ENCODE measurements around the gene PDZK1IP1.

PDZK1IP1 gene

GRCh38 chr1:47222476-47222875, 32.6 kb upstream of the PDZK1IP1 start:
- Histone ChIP-seq H3K27me3 (peaks cover 0 to 69% of the 10 kb centered on the region in 2 donors), H3K36me3 (no peaks in the 10 kb centered on the region), H3K4me3 (no peak overlapping the region), H3K4me1 (peaks cover 3 to 16% (median 15%) of the 10 kb centered on the region in 4 donors), H3K27ac (no peak overlapping the region), H3K9me3 (no peaks in the 10 kb centered on the region)
- TF ChIP-seq, protein P1, sequence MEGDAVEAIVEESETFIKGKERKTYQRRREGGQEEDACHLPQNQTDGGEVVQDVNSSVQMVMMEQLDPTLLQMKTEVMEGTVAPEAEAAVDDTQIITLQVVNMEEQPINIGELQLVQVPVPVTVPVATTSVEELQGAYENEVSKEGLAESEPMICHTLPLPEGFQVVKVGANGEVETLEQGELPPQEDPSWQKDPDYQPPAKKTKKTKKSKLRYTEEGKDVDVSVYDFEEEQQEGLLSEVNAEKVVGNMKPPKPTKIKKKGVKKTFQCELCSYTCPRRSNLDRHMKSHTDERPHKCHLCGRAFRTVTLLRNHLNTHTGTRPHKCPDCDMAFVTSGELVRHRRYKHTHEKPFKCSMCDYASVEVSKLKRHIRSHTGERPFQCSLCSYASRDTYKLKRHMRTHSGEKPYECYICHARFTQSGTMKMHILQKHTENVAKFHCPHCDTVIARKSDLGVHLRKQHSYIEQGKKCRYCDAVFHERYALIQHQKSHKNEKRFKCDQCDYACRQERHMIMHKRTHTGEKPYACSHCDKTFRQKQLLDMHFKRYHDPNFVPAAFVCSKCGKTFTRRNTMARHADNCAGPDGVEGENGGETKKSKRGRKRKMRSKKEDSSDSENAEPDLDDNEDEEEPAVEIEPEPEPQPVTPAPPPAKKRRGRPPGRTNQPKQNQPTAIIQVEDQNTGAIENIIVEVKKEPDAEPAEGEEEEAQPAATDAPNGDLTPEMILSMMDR (IDR thresholded peaks at IDR 0.05) = no peak
- no peak for DNase-seq
- intact Hi-C loops (cut with DNase I; ENCODE audit: low total_unique reads) = no loop called here

DNA sequence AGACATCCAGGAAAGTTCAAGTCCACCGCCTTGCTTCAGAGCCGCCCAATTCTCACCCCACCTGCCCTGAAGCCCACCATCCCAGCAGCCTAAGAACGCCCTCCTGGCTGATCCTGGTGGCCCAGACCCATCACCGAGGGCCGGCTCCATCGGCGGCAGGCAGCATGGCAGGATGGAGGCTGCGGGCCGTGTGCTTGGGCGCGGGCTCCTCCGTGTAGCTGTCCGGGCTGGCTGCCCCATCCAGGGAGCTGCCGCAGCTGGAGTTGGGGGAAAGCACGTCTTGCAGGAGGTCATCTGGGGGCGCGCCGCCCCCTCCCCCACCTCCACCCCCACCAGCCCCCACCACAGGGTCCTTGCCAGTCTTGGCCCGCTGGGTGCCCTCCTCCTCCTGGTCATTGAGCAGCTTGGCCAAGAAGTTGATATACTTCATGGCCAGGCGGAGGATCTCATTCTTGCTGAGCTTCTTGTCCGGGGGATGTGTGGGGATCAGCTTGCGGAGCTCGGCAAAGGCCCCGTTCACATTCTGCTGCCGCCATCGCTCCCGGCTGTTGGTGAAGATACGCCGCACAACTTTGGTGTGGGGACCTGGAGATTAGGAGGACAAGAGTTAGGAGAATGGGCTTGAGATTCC, 29.9 kb upstream of the PDZK1IP1 start:
- intact Hi-C loops (cut with DNase I; ENCODE audit: low total_unique reads) = no loop called here

GRCh38 chr1:47219001-47219400, 29.2 kb upstream of the PDZK1IP1 start:
- Histone ChIP-seq H3K4me3 (no peak overlapping the region), H3K36me3 (no peaks in the 10 kb centered on the region), H3K27me3 (peaks cover 0 to 36% of the 10 kb centered on the region in 2 donors), H3K4me1 (no peaks in the 10 kb centered on the region), H3K27ac (no peak overlapping the region), H3K9me3 (no peaks in the 10 kb centered on the region)
- TF ChIP-seq, protein P1 (IDR thresholded peaks at IDR 0.05) = no peak
- no peak for DNase-seq
- intact Hi-C loops (cut with DNase I; ENCODE audit: low total_unique reads) = no loop called here

More for the DNA sequence above, 29.9 kb upstream of the PDZK1IP1 start:
- Histone ChIP-seq H3K27ac (no peak overlapping the region), H3K9me3 (no peaks in the 10 kb centered on the region), H3K4me3 (no peak overlapping the region), H3K4me1 (peaks cover 0 to 4% (median 3%) of the 10 kb centered on the region in 4 donors), H3K27me3 (peaks cover 0 to 43% of the 10 kb centered on the region in 2 donors), H3K36me3 (no peaks in the 10 kb centered on the region)
- TF ChIP-seq, protein P1 (IDR thresholded peaks at IDR 0.05) = no peak
- DNase-seq = no peak

- H3K4me1 ChIP-seq = no peaks in the 10 kb centered on the region
- H3K36me3 ChIP-seq = no peaks in the 10 kb centered on the region
- H3K27ac ChIP-seq = no peak overlapping the region
- no peak overlapping the region for H3K4me3 ChIP-seq
- intact Hi-C loops (cut with DNase I; ENCODE audit: low total_unique reads) = no loop called here
- H3K27me3 ChIP-seq = peaks cover 0 to 12% of the 10 kb centered on the region in 2 donors
- DNase-seq = no peak
- TF ChIP-seq, protein P1 (IDR thresholded peaks at IDR 0.05) = no peak
- no peaks in the 10 kb centered on the region for H3K9me3 ChIP-seq
Observed at GRCh38 chr1:47216278-47217059, 26.6 kb upstream of the PDZK1IP1 start.

- intact Hi-C loops (cut with DNase I; ENCODE audit: low total_unique reads) = no loop called here
- no peaks in the 10 kb centered on the region for H3K9me3 ChIP-seq
- H3K27ac ChIP-seq = no peak overlapping the region
- H3K4me1 ChIP-seq = no peaks in the 10 kb centered on the region
- no peak overlapping the region for H3K4me3 ChIP-seq
- TF ChIP-seq, protein P1 (IDR thresholded peaks at IDR 0.05) = no peak
- no peak for DNase-seq
- peaks cover 0 to 5% of the 10 kb centered on the region in 2 donors for H3K27me3 ChIP-seq
- no peaks in the 10 kb centered on the region for H3K36me3 ChIP-seq
Observed at GRCh38 chr1:47215713-47216112, 25.9 kb upstream of the PDZK1IP1 start.
